A549 (cell line): ENCODE data around the gene TYMS. TPM values are rescaled to one million over a fixed set of nuclear protein-coding genes. Genes with fewer than 3 reads are reported as not detected.

Experiments
- ATAC-seq, 2 experiments: fragments of 200-7000 bp in 1 of 2; fragments of >200 bp in 1 of 2; cut with Nextera tagmentation in 1 of 2; cut with Tn5 transposase in 1 of 2; 3 replicates each; pipeline versions ENCODE4 v1.8.0 to v1.9.1; 2018 to 2020; ENCODE audit warnings: mild to moderate bottlenecking in 1 of 2, moderate library complexity in 1 of 2
- CTCF ChIA-PET: fragments of 300-600 bp; sonication (Branson Sonifier 250); formaldehyde crosslinking; extraction: SDS; loops from one replicate; lab custom pipeline; 2021; ENCODE audit warnings: antibody characterized with exemption, inconsistent platforms; lab: Yijun Ruan, JAX
- POLR2A ChIA-PET: fragments of 350-600 bp; formaldehyde crosslinking; extraction: SDS; loops from one replicate; lab custom pipeline; 2021; ENCODE audit warnings: antibody characterized with exemption, inconsistent platforms; lab: Yijun Ruan, JAX
- DNase-seq, 2 experiments: peaks; one replicate each; pipeline versions ENCODE4 v3.0.0 to v3.0.0-alpha.2; 2011 to 2016; ENCODE audit warnings: low read depth in 1 of 2, low spot score in 1 of 2
- FAIRE-seq: peaks from 2 replicates; lab custom pipeline; 2011; peaks lifted over from hg19 to GRCh38; lab: Jason Lieb, UNC
- H3K27ac ChIP-seq, 2 experiments: fragments of >200 bp; sonication (Bioruptor Twin); formaldehyde crosslinking; 3 replicates each; pipeline ENCODE4 v1.5.1; 2016 to 2017
- H3K4me1 ChIP-seq: fragments of >200 bp; sonication (Bioruptor Twin); formaldehyde crosslinking; 3 replicates; pipeline ENCODE4 v1.6.1; 2016
- H3K4me2 ChIP-seq: fragments of >200 bp; sonication (Bioruptor Twin); formaldehyde crosslinking; 3 replicates; pipeline ENCODE4 v1.6.1; 2016
- H3K4me3 ChIP-seq: fragments of >200 bp; sonication (Bioruptor Twin); formaldehyde crosslinking; 3 replicates; pipeline ENCODE4 v1.5.1; 2016
- H3K9me3 ChIP-seq: fragments of >200 bp; sonication (Bioruptor Twin); formaldehyde crosslinking; 3 replicates; pipeline ENCODE4 v1.6.1; 2016
- CBX2 ChIP-seq: fragments of 200-600 bp; sonication (generic); IDR thresholded peaks from 2 replicates; pipeline ENCODE4 v1.6.1; 2016; ENCODE audit warnings: low read depth, mild to moderate bottlenecking, borderline replicate concordance
- CEBPB ChIP-seq, 2 experiments: fragments of >200 bp in 1 of 2; sonication (Bioruptor Twin) in 1 of 2; formaldehyde crosslinking in 1 of 2; IDR thresholded peaks; 2 replicates each; pipeline ENCODE4 v1.6.1; 2012 to 2016
- CHD2 ChIP-seq: fragments of 150-350 bp; IDR thresholded peaks from 2 replicates; pipeline ENCODE4 v1.6.1; 2014; ENCODE audit warnings: low read length; ENCODE audit not compliant: partially characterized antibody
- EHMT2 ChIP-seq: fragments of 200-600 bp; sonication (generic); IDR thresholded peaks from 2 replicates; pipeline ENCODE4 v1.6.1; 2016; ENCODE audit warnings: antibody characterized with exemption, low read depth, mild to moderate bottlenecking, moderate library complexity
- ESRRA ChIP-seq: fragments of 150-350 bp; IDR thresholded peaks from 2 replicates; pipeline ENCODE4 v1.6.1; 2014; ENCODE audit warnings: mild to moderate bottlenecking, low read length, borderline replicate concordance
- FOSL2 ChIP-seq, 2 experiments: fragments of 450-650 bp in 1 of 2; fragments of >200 bp in 1 of 2; sonication (Bioruptor Twin) in 1 of 2; formaldehyde crosslinking; IDR thresholded peaks; 2 replicates each; pipeline versions ENCODE4 v1.5.0 to v1.6.1; 2016 to 2020; ENCODE audit warnings: mild to moderate bottlenecking in 1 of 2, moderate library complexity in 1 of 2
- FOXS1 ChIP-seq: fragments of 250-450 bp; sonication (Bioruptor Pico); IDR thresholded peaks from 2 replicates; pipeline ENCODE4 v1.5.0; 2020; ENCODE audit warnings: mild to moderate bottlenecking, moderate library complexity
- GATA3 ChIP-seq: IDR thresholded peaks from 2 replicates; pipeline ENCODE4 v1.6.1; 2012; ENCODE audit warnings: borderline replicate concordance
- HDAC2 ChIP-seq: fragments of 200-600 bp; sonication (generic); IDR thresholded peaks from 2 replicates; pipeline ENCODE4 v1.6.1; 2016
- HOXB13 ChIP-seq: fragments of 250-450 bp; sonication (Bioruptor Pico); IDR thresholded peaks from 2 replicates; pipeline ENCODE4 v1.5.0; 2020; ENCODE audit warnings: low read depth, mild to moderate bottlenecking, moderate library complexity
- JUNB ChIP-seq: fragments of >200 bp; sonication (Bioruptor Twin); formaldehyde crosslinking; IDR thresholded peaks from 2 replicates; pipeline ENCODE4 v1.6.1; 2016
- NFE2L2 ChIP-seq: fragments of 150-350 bp; conservative IDR thresholded peaks from 2 replicates; pipeline ENCODE4 v1.6.1; 2014; ENCODE audit warnings: low read length
- POLR2A ChIP-seq: IDR thresholded peaks from 2 replicates; pipeline ENCODE4 v1.6.1; 2012; ENCODE audit warnings: mild to moderate bottlenecking, low read length
- SMC3 ChIP-seq: fragments of >200 bp; sonication (Bioruptor Twin); formaldehyde crosslinking; IDR thresholded peaks from 3 replicates; pipeline ENCODE4 v1.6.1; 2018; ENCODE audit warnings: inconsistent platforms
- TFCP2L1 ChIP-seq: fragments of 250-450 bp; sonication (Bioruptor Pico); IDR thresholded peaks from 2 replicates; pipeline ENCODE4 v1.5.0; 2021; ENCODE audit warnings: mild to moderate bottlenecking
- ZC3H11A ChIP-seq: fragments of 450-650 bp; IDR thresholded peaks from 2 replicates; pipeline ENCODE4 v1.6.1; 2014; ENCODE audit warnings: antibody characterized with exemption, mild to moderate bottlenecking
- ZFP36 ChIP-seq: fragments of 450-650 bp; IDR thresholded peaks from 2 replicates; pipeline ENCODE4 v1.6.1; 2014; ENCODE audit warnings: borderline replicate concordance; ENCODE audit not compliant: partially characterized antibody
- ZSCAN20 ChIP-seq: fragments of 250-450 bp; sonication (Bioruptor Pico); IDR thresholded peaks from 2 replicates; pipeline ENCODE4 v1.8.0; 2022; ENCODE audit warnings: mild to moderate bottlenecking, moderate library complexity
- WGBS: methylation state at CpG from one replicate; pipeline ENCODE4 v1.1.6; 2017; ENCODE audit errors: missing lambda C conversion rate; 5-methylcytosine and 5-hydroxymethylcytosine counted together
- polyA plus RNA-seq, 4 experiments: library from polyadenylated mRNA; depleted of rRNA in 3 of 4; stranded (reverse); fragments of >200 nt; fragmentation: RNase III in 1 of 4; extraction: RNeasy Plus Mini Kit Qiagen cat#74134 plus additional on column Dnase treatment in 1 of 4; gene quantifications; 2 replicates in 3 of 4; 3 replicates in 1 of 4; pipeline ENCODE4 v1.2.3, GENCODE V29; 2011 to 2017
- TF ChIP-seq, protein P1 (sequence below): fragments of 200-600 bp; sonication (generic); IDR thresholded peaks from 2 replicates; pipeline ENCODE4 v1.6.1; 2016; ENCODE audit warnings: antibody characterized with exemption, mild to moderate bottlenecking, moderate library complexity
- TF ChIP-seq, protein P2 (sequence below): fragments of 250-450 bp; sonication (Bioruptor Pico); IDR thresholded peaks from 2 replicates; pipeline ENCODE4 v1.5.0; 2021; ENCODE audit warnings: mild to moderate bottlenecking, moderate library complexity, borderline replicate concordance
- TF ChIP-seq, protein P3 (sequence below): fragments of >200 bp; sonication (Bioruptor Twin); formaldehyde crosslinking; IDR thresholded peaks from 2 replicates; pipeline ENCODE4 v1.6.1; 2016

Gene TYMS
- polyA plus RNA-seq, 2 of the 4 experiments (the other 2 are of a cell fraction), result 118 to 173 TPM

DNA sequence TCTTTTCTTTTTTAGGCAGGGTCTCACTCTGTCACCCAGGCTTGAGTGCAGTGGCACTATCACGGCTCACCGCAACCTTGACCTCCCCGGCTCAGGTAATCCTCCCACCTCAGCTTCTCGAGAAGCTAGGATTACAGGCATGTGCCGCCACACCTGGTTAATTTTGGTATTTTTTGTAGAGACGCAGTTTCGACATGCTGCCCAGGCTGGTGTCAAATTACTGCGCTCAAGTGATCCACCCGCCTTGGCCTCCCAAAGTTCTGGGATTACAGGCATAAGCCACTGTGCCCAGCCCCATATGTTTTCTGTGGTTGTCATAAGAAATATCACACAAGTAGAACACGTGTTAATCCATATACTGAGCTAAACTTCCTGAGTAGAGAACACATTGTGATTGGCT, 40.3 kb downstream of the TYMS start:
- Histone ChIP-seq H3K9me3 (no peaks in the 10 kb centered on the region), H3K4me1 (peaks cover 23% of the 10 kb centered on the region), H3K4me3 (no peak overlapping the region), H3K27ac (no peak overlapping the region), H3K4me2 (no peak overlapping the region)
- FAIRE-seq (no peak), DNase-seq (no peak), ATAC-seq (no peak)
- 97% methylated on average over 10 of the region's 10 CpGs for WGBS
- ChIA-PET CTCF (no interaction called here), POLR2A (no interaction called here)
- no peak for TF ChIP-seq SMC3
- no peak for TF ChIP-seq NFE2L2
- TF ChIP-seq ZC3H11A, result no peak
- no peak for TF ChIP-seq ZFP36
- no peak for TF ChIP-seq FOXS1 (CRISPR knock-in tag)
- TF ChIP-seq, protein P1, sequence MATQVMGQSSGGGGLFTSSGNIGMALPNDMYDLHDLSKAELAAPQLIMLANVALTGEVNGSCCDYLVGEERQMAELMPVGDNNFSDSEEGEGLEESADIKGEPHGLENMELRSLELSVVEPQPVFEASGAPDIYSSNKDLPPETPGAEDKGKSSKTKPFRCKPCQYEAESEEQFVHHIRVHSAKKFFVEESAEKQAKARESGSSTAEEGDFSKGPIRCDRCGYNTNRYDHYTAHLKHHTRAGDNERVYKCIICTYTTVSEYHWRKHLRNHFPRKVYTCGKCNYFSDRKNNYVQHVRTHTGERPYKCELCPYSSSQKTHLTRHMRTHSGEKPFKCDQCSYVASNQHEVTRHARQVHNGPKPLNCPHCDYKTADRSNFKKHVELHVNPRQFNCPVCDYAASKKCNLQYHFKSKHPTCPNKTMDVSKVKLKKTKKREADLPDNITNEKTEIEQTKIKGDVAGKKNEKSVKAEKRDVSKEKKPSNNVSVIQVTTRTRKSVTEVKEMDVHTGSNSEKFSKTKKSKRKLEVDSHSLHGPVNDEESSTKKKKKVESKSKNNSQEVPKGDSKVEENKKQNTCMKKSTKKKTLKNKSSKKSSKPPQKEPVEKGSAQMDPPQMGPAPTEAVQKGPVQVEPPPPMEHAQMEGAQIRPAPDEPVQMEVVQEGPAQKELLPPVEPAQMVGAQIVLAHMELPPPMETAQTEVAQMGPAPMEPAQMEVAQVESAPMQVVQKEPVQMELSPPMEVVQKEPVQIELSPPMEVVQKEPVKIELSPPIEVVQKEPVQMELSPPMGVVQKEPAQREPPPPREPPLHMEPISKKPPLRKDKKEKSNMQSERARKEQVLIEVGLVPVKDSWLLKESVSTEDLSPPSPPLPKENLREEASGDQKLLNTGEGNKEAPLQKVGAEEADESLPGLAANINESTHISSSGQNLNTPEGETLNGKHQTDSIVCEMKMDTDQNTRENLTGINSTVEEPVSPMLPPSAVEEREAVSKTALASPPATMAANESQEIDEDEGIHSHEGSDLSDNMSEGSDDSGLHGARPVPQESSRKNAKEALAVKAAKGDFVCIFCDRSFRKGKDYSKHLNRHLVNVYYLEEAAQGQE, result no peak
- no peak for TF ChIP-seq ESRRA
- no peak for TF ChIP-seq HDAC2
- no peak for TF ChIP-seq EHMT2
- no peak for TF ChIP-seq GATA3
- TF ChIP-seq ZSCAN20 (CRISPR knock-in tag), result no peak
- TF ChIP-seq TFCP2L1 (CRISPR knock-in tag), result no peak

DNA sequence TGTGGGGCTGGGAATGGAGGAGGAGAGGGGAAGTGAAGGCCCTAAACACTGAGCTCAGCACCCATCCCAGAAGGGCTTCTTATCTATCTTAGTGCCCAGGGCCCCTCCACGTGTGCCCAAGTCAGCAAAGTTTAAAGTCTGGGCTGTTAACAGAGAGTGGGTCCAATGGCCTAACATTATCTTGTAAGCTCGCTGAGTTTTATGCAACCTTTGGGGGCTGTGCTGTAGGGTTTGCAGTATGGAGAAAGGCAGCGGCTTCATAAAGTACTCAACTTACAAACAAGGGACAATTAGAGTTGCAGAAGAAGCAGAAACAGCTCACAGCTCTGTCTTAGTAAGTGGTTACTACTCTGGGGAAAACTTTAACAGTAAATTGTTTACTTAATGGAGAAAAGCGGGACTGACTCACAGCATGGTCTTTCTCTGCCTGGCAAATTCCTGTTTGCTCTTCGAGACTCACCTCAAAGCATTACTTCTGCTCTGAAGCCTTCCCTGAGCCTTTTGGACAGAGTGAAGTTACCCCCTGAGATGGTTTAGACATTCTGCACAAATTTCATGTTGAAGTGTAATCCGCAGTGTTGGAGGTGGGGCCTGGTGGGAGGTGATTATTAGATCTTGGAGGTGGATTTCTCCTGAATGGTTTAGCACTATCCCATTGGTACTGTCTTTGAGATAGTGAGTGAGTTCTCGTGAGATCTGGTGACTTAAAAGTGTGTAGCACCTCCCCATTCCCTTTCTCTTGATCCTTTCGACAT, 45.9 kb downstream of the TYMS start:
- Histone ChIP-seq H3K4me3 (peak overlapping the region; percentile 14; the same call in 2 of the 3 replicates), H3K27ac (peak overlapping the region; percentile 72 to 85), H3K4me2 (peak overlapping the region; percentile 85), H3K4me1 (peaks cover 39% of the 10 kb centered on the region), H3K9me3 (no peaks in the 10 kb centered on the region)
- no peak for FAIRE-seq
- ATAC-seq, result peak; percentile 87 to 89
- TF ChIP-seq, protein P1, result peak; percentile 65
- no peak for TF ChIP-seq NFE2L2
- TF ChIP-seq TFCP2L1 (CRISPR knock-in tag), result no peak
- no peak for TF ChIP-seq HDAC2
- no peak for TF ChIP-seq CEBPB (IDR thresholded peaks at IDR 0.05)
- TF ChIP-seq JUNB, result 0 out of 2 replicates have a peak, but pooled peaks have one; percentile 8
- TF ChIP-seq POLR2A, result no peak
- TF ChIP-seq FOSL2 (IDR thresholded peaks at IDR 0.05), result no peak
- TF ChIP-seq FOSL2 (CRISPR knock-in tag; IDR thresholded peaks at IDR 0.05), result peak; percentile 26; the same call in 1 of the 2 replicates
- TF ChIP-seq, protein P2, sequence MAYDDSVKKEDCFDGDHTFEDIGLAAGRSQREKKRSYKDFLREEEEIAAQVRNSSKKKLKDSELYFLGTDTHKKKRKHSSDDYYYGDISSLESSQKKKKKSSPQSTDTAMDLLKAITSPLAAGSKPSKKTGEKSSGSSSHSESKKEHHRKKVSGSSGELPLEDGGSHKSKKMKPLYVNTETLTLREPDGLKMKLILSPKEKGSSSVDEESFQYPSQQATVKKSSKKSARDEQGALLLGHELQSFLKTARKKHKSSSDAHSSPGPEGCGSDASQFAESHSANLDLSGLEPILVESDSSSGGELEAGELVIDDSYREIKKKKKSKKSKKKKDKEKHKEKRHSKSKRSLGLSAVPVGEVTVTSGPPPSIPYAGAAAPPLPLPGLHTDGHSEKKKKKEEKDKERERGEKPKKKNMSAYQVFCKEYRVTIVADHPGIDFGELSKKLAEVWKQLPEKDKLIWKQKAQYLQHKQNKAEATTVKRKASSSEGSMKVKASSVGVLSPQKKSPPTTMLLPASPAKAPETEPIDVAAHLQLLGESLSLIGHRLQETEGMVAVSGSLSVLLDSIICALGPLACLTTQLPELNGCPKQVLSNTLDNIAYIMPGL, result no peak
- TF ChIP-seq HOXB13 (CRISPR knock-in tag), result no peak
- TF ChIP-seq, protein P3, sequence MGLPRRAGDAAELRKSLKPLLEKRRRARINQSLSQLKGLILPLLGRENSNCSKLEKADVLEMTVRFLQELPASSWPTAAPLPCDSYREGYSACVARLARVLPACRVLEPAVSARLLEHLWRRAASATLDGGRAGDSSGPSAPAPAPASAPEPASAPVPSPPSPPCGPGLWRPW, result no peak
- TF ChIP-seq CBX2, result no peak
- peak; percentile 80 for TF ChIP-seq CHD2
- peak in 1 of 2 experiments; percentile 62 for DNase-seq
- POLR2A ChIA-PET, result interaction anchor here (2.1 kb wide), 1 partner anchor 9 kb away, joined by 11 read pairs; the partner anchor contains the start of gene ENOSF1
- CTCF ChIA-PET, result interaction anchor here (0.6 to 1.7 kb wide), 3 partner anchors 9 to 136 kb away, joined by 3 to 5 read pairs (median 3); partner anchors contain the start of gene ENOSF1
- WGBS, result 4% methylated on average over 8 of the region's 8 CpGs
